H9 (cell line): ENCODE results near the gene LTBP2. TPM values are rescaled to one million over a fixed set of nuclear protein-coding genes. Genes with fewer than 3 reads are reported as not detected.

Experiments
- DNase-seq: peaks from one replicate; pipeline ENCODE4 v3.0.0-alpha.2; 2017
- H2AFZ ChIP-seq: one replicate; pipeline ENCODE4 v1.6.1; 2013; ENCODE audit warnings: mild to moderate bottlenecking, low read length, control low read depth, moderate library complexity
- H2AK5ac ChIP-seq: 2 replicates; pipeline ENCODE4 v1.6.1; 2013; ENCODE audit warnings: low read length, control low read depth, mixed read lengths; ENCODE audit not compliant: insufficient read length
- H2BK120ac ChIP-seq: one replicate; pipeline ENCODE4 v1.6.1; 2013; ENCODE audit warnings: low read depth, mild to moderate bottlenecking, low read length, control low read depth, inconsistent platforms; ENCODE audit not compliant: poor library complexity, severe bottlenecking
- H2BK12ac ChIP-seq: 2 replicates; pipeline ENCODE4 v1.6.1; 2013; ENCODE audit warnings: low read length, control low read depth, mixed read lengths, low read depth; ENCODE audit not compliant: insufficient read length
- H2BK15ac ChIP-seq: 2 replicates; pipeline ENCODE4 v1.6.1; 2013; ENCODE audit warnings: low read depth, low read length, control low read depth
- H2BK20ac ChIP-seq: one replicate; pipeline ENCODE4 v1.6.1; 2013; ENCODE audit warnings: low read depth, mild to moderate bottlenecking, low read length, control low read depth, inconsistent platforms; ENCODE audit not compliant: poor library complexity, severe bottlenecking
- H2BK5ac ChIP-seq: 2 replicates; pipeline ENCODE4 v1.6.1; 2013; ENCODE audit warnings: low read length, control low read depth, mixed read lengths; ENCODE audit not compliant: insufficient read length
- H3K14ac ChIP-seq: 2 replicates; pipeline ENCODE4 v1.6.1; 2013; ENCODE audit warnings: low read length, control low read depth; ENCODE audit not compliant: insufficient read depth
- H3K18ac ChIP-seq: 2 replicates; pipeline ENCODE4 v1.6.1; 2013; ENCODE audit warnings: low read depth, mild to moderate bottlenecking, mixed read lengths, low read length, control low read depth; ENCODE audit not compliant: insufficient read length
- H3K23ac ChIP-seq: 2 replicates; pipeline ENCODE4 v1.6.1; 2013; ENCODE audit warnings: low read length, control low read depth, mixed read lengths, low read depth; ENCODE audit not compliant: insufficient read length
- H3K23me2 ChIP-seq: 2 replicates; pipeline ENCODE4 v1.6.1; 2013; ENCODE audit warnings: low read depth, mild to moderate bottlenecking, mixed read lengths, low read length, control low read depth; ENCODE audit not compliant: insufficient read length, poor library complexity, severe bottlenecking
- H3K27ac ChIP-seq: 2 replicates; pipeline ENCODE4 v1.5.1; 2013; ENCODE audit warnings: low read length, control low read depth, mixed read lengths, low read depth; ENCODE audit not compliant: insufficient read length
- H3K27me3 ChIP-seq: 2 replicates; pipeline ENCODE4 v1.6.1; 2013; ENCODE audit warnings: low read length, control low read depth, inconsistent platforms; ENCODE audit not compliant: insufficient read depth
- H3K4ac ChIP-seq: 2 replicates; pipeline ENCODE4 v1.6.1; 2013; ENCODE audit warnings: low read depth, mild to moderate bottlenecking, control low read depth, inconsistent platforms, low read length, moderate library complexity
- H3K4me1 ChIP-seq: 2 replicates; pipeline ENCODE4 v1.6.1; 2013; ENCODE audit warnings: low read length, control low read depth, inconsistent platforms; ENCODE audit not compliant: insufficient read depth
- H3K4me2 ChIP-seq: 2 replicates; pipeline ENCODE4 v1.6.1; 2013; ENCODE audit warnings: low read length, control low read depth, mixed read lengths; ENCODE audit not compliant: insufficient read length, insufficient read depth
- H3K56ac ChIP-seq: 2 replicates; pipeline ENCODE4 v1.6.1; 2013; ENCODE audit warnings: low read depth, mild to moderate bottlenecking, mixed read lengths, low read length, control low read depth; ENCODE audit not compliant: insufficient read length
- H3K79me1 ChIP-seq: 2 replicates; pipeline ENCODE4 v1.6.1; 2013; ENCODE audit warnings: low read depth, mild to moderate bottlenecking, moderate library complexity, low read length, control low read depth, inconsistent platforms; ENCODE audit not compliant: insufficient read depth, poor library complexity, severe bottlenecking
- H3K79me2 ChIP-seq: 2 replicates; pipeline ENCODE4 v1.6.1; 2013; ENCODE audit warnings: low read length, control low read depth, inconsistent platforms; ENCODE audit not compliant: insufficient read depth
- H3K9ac ChIP-seq: 2 replicates; pipeline ENCODE4 v1.6.1; 2013; ENCODE audit warnings: low read length, control low read depth, mixed read lengths; ENCODE audit not compliant: insufficient read length; ENCODE audit errors: extremely low read depth
- H3K9me3 ChIP-seq: one replicate; pipeline ENCODE4 v1.6.1; 2013; ENCODE audit warnings: low read depth, low read length, inconsistent platforms; ENCODE audit not compliant: control insufficient read depth
- H3T11ph ChIP-seq: one replicate; pipeline ENCODE4 v1.6.1; 2013; ENCODE audit warnings: mild to moderate bottlenecking, low read length, control low read depth, inconsistent platforms
- H4K20me1 ChIP-seq: one replicate; pipeline ENCODE4 v1.6.1; 2013; ENCODE audit not compliant: control insufficient read depth, insufficient read length, insufficient read depth
- H4K5ac ChIP-seq: 2 replicates; pipeline ENCODE4 v1.6.1; 2013; ENCODE audit warnings: low read depth, mild to moderate bottlenecking, mixed read lengths, low read length, control low read depth; ENCODE audit not compliant: insufficient read length
- H4K8ac ChIP-seq: replicated peaks from 2 replicates; pipeline ENCODE4 v1.6.1; 2013; ENCODE audit warnings: low read length, control low read depth, mixed read lengths, low read depth; ENCODE audit not compliant: insufficient read length
- H4K91ac ChIP-seq: 2 replicates; pipeline ENCODE4 v1.6.1; 2013; ENCODE audit warnings: low read depth, mild to moderate bottlenecking, moderate library complexity, mixed read lengths, low read length, control low read depth; ENCODE audit not compliant: insufficient read length
- H3K27ac Mint-ChIP-seq, 3 experiments: 2 replicates in 2 of 3; 3 replicates in 1 of 3; pipeline ENCODE4 v1.8.0; 2020 to 2021; ENCODE audit warnings: mixed read lengths in 3 of 3, mild to moderate bottlenecking in 1 of 3, moderate library complexity in 1 of 3
- H3K27me3 Mint-ChIP-seq: 2 replicates; pipeline ENCODE4 v1.8.0; 2021; ENCODE audit warnings: low read depth, mild to moderate bottlenecking, moderate library complexity, mixed read lengths
- H3K36me3 Mint-ChIP-seq, 3 experiments: 2 replicates in 2 of 3; 3 replicates in 1 of 3; pipeline ENCODE4 v1.8.0; 2020 to 2021; ENCODE audit warnings: low read depth in 3 of 3, mixed read lengths in 3 of 3; ENCODE audit not compliant: insufficient read depth in 1 of 3
- H3K4me1 Mint-ChIP-seq, 2 experiments: 2 replicates each; pipeline ENCODE4 v1.8.0; 2020; ENCODE audit warnings: mixed read lengths in 2 of 2
- H3K4me3 Mint-ChIP-seq, 2 experiments: 2 replicates in 1 of 2; 3 replicates in 1 of 2; pipeline ENCODE4 v1.8.0; 2020 to 2021; ENCODE audit warnings: mild to moderate bottlenecking in 2 of 2, mixed read lengths in 2 of 2, moderate library complexity in 1 of 2
- H3K9me3 Mint-ChIP-seq, 2 experiments: 2 replicates in 1 of 2; 3 replicates in 1 of 2; pipeline ENCODE4 v1.8.0; 2020; ENCODE audit warnings: mild to moderate bottlenecking in 2 of 2, mixed read lengths in 2 of 2, moderate library complexity in 1 of 2
- WGBS: extraction: QIAGEN DNeasy Blood & Tissue Kit; methylation state at CpG from one replicate; pipeline ENCODE4 v1.1.7; 2013; ENCODE audit warnings: missing lambda C conversion rate, low lambda C conversion rate, mixed read lengths; ENCODE audit not compliant: insufficient read length; ENCODE audit errors: extremely low coverage; 5-methylcytosine and 5-hydroxymethylcytosine counted together
- total RNA-seq: library from RNA; stranded (reverse); gene quantifications from 2 replicates; pipeline ENCODE4 v1.2.1, GENCODE V29; 2021
- TF ChIP-seq, protein P1 (sequence below): fragments of 200-600 bp; sonication (generic); conservative IDR thresholded peaks from 3 replicates; pipeline ENCODE4 v1.8.0; 2021; ENCODE audit warnings: antibody characterized with exemption, mild to moderate bottlenecking

Gene LTBP2
- total RNA-seq, 1 experiment from 2014 or later: 0.77 TPM

GRCh38 chr14:74474376-74474775, 137.7 kb downstream of the LTBP2 start:
- H2BK20ac ChIP-seq: no peak overlapping the region
- H3K4me2 ChIP-seq: no peak overlapping the region
- H3K4me1 ChIP-seq: no peaks in the 10 kb centered on the region
- H3K23me2 ChIP-seq: no peaks in the 10 kb centered on the region
- no peaks in the 10 kb centered on the region for H4K20me1 ChIP-seq
- no peaks in the 10 kb centered on the region for H3K79me1 ChIP-seq
- H2AFZ ChIP-seq: no peak overlapping the region
- H2BK120ac ChIP-seq: no peak overlapping the region
- no CpG with 5 or more reads among the region's 2 CpGs for WGBS
- H3K4ac ChIP-seq: no peak overlapping the region
- no peak overlapping the region for H2BK15ac ChIP-seq
- no peak overlapping the region for H3K18ac ChIP-seq
- H3K27ac ChIP-seq: no peak overlapping the region
- H3K27me3 ChIP-seq: no peaks in the 10 kb centered on the region
- no peak overlapping the region for H3K23ac ChIP-seq
- no peak overlapping the region for H2AK5ac ChIP-seq
- no peak overlapping the region for H3K14ac ChIP-seq
- H3K9ac ChIP-seq: no peak overlapping the region
- Mint-ChIP-seq H3K9me3 (no peaks in the 10 kb centered on the region), H3K4me3 (no peak overlapping the region), H3K27me3 (no peaks in the 10 kb centered on the region), H3K36me3 (peaks cover 3 to 31% (median 29%) of the 10 kb centered on the region in 3 experiments), H3K4me1 (peaks cover 17 to 31% of the 10 kb centered on the region in 2 experiments), H3K27ac (peak overlapping the region; percentile 37 to 50 (median 38); a peak in 2 of 7 replicates)
- no peak overlapping the region for H3K56ac ChIP-seq
- no peak overlapping the region for H2BK12ac ChIP-seq
- H3K79me2 ChIP-seq: no peaks in the 10 kb centered on the region
- no peak overlapping the region for H3T11ph ChIP-seq
- no peak overlapping the region for H4K91ac ChIP-seq
- no peak for DNase-seq
- H2BK5ac ChIP-seq: no peak overlapping the region
- H4K8ac ChIP-seq: no peak overlapping the region
- TF ChIP-seq, protein P1, sequence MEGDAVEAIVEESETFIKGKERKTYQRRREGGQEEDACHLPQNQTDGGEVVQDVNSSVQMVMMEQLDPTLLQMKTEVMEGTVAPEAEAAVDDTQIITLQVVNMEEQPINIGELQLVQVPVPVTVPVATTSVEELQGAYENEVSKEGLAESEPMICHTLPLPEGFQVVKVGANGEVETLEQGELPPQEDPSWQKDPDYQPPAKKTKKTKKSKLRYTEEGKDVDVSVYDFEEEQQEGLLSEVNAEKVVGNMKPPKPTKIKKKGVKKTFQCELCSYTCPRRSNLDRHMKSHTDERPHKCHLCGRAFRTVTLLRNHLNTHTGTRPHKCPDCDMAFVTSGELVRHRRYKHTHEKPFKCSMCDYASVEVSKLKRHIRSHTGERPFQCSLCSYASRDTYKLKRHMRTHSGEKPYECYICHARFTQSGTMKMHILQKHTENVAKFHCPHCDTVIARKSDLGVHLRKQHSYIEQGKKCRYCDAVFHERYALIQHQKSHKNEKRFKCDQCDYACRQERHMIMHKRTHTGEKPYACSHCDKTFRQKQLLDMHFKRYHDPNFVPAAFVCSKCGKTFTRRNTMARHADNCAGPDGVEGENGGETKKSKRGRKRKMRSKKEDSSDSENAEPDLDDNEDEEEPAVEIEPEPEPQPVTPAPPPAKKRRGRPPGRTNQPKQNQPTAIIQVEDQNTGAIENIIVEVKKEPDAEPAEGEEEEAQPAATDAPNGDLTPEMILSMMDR: no peak
- H4K5ac ChIP-seq: no peak overlapping the region
- H3K9me3 ChIP-seq: no peaks in the 10 kb centered on the region
